PC-9 (cell line): ENCODE results near the gene SYNRG. TPM values are rescaled to one million over a fixed set of nuclear protein-coding genes. Genes with fewer than 3 reads are reported as not detected.

Experiments
- BruUV-seq: library from RNA; stranded (reverse); fragments of 400-500 nt; replicated peaks from 2 replicates; lab custom pipeline; 2021; lab: Mats Ljungman, UMichigan
- CTCF ChIA-PET: fragments of 300-600 bp; sonication (Branson Sonifier 250); formaldehyde crosslinking; loops from one replicate; lab custom pipeline; 2022; ENCODE audit warnings: antibody characterized with exemption; lab: Charles Lee
- POLR2A ChIA-PET: fragments of 300-600 bp; sonication (Branson Sonifier 250); formaldehyde crosslinking; loops from one replicate; lab custom pipeline; 2022; ENCODE audit warnings: antibody characterized with exemption; ENCODE audit not compliant: unreplicated experiment; lab: Charles Lee
- DNase-seq, 2 experiments: peaks; one replicate each; pipeline versions ENCODE4 v3.0.0 to v3.0.0-alpha.2; 2015 to 2022; ENCODE audit warnings: mixed read lengths in 1 of 2
- H2AFZ ChIP-seq: fragments of 200-600 bp; sonication (generic); 2 replicates; pipeline ENCODE4 v1.8.1; 2017; ENCODE audit warnings: antibody characterized with exemption
- H3F3A ChIP-seq: fragments of 200-600 bp; sonication (generic); 2 replicates; pipeline ENCODE4 v1.8.1; 2017; ENCODE audit warnings: antibody characterized with exemption, mild to moderate bottlenecking, low read depth; ENCODE audit not compliant: insufficient read depth
- H3K27ac ChIP-seq: fragments of 200-600 bp; sonication (generic); 2 replicates; pipeline ENCODE4 v1.6.1; 2016; ENCODE audit warnings: mixed run types
- H3K27me3 ChIP-seq: fragments of 200-600 bp; sonication (generic); 2 replicates; pipeline ENCODE4 v1.6.1; 2016; ENCODE audit warnings: low read depth, mixed run types; ENCODE audit not compliant: insufficient read depth
- H3K36me3 ChIP-seq: fragments of 200-600 bp; sonication (generic); 2 replicates; pipeline ENCODE4 v1.6.1; 2016; ENCODE audit warnings: low read depth, mixed run types
- H3K4me1 ChIP-seq: fragments of 200-600 bp; sonication (generic); replicated peaks from 2 replicates; pipeline ENCODE4 v1.6.1; 2016; ENCODE audit warnings: mixed run types; ENCODE audit not compliant: insufficient read depth
- H3K4me2 ChIP-seq: fragments of 200-600 bp; sonication (generic); 2 replicates; pipeline ENCODE4 v1.6.1; 2017; ENCODE audit warnings: mixed run types
- H3K4me3 ChIP-seq: fragments of 200-600 bp; sonication (generic); 2 replicates; pipeline ENCODE4 v1.6.1; 2016; ENCODE audit warnings: mixed run types
- H3K79me2 ChIP-seq: fragments of 200-600 bp; sonication (generic); 2 replicates; pipeline ENCODE4 v1.6.1; 2017; ENCODE audit warnings: low read depth, mixed run types
- H3K9me2 ChIP-seq: fragments of 200-600 bp; sonication (generic); 2 replicates; pipeline ENCODE4 v1.8.1; 2017; ENCODE audit warnings: mild to moderate bottlenecking; ENCODE audit not compliant: insufficient read depth
- H3K9me3 ChIP-seq: fragments of 200-600 bp; sonication (generic); 2 replicates; pipeline ENCODE4 v1.8.1; 2016; ENCODE audit warnings: low read depth; ENCODE audit not compliant: insufficient read depth
- H4K20me1 ChIP-seq: fragments of 200-600 bp; sonication (generic); 2 replicates; pipeline ENCODE4 v1.8.1; 2017; ENCODE audit not compliant: insufficient read depth
- EZH2 ChIP-seq: fragments of 200-600 bp; sonication (generic); IDR thresholded peaks from 2 replicates; pipeline ENCODE4 v1.8.0; 2017; ENCODE audit warnings: antibody characterized with exemption, low read depth
- intact Hi-C: fragments of 100-400 bp; cut with micrococcal nuclease; formaldehyde crosslinking; loops from one replicate; pipeline ENCODE4 v1.10.0; 2022; ENCODE audit not compliant: unreplicated experiment
- total RNA-seq: library from RNA; stranded (reverse); gene quantifications from 2 replicates; pipeline ENCODE4 v1.2.3, GENCODE V29; 2021
- TF ChIP-seq, protein P1 (sequence below): fragments of 200-600 bp; sonication (generic); conservative IDR thresholded peaks from 2 replicates; pipeline ENCODE4 v1.6.1; 2017; ENCODE audit warnings: mixed run types, antibody characterized with exemption, mild to moderate bottlenecking, moderate library complexity

The SYNRG gene
- total RNA-seq, 1 experiment from 2014 or later: 28.9 TPM

DNA sequence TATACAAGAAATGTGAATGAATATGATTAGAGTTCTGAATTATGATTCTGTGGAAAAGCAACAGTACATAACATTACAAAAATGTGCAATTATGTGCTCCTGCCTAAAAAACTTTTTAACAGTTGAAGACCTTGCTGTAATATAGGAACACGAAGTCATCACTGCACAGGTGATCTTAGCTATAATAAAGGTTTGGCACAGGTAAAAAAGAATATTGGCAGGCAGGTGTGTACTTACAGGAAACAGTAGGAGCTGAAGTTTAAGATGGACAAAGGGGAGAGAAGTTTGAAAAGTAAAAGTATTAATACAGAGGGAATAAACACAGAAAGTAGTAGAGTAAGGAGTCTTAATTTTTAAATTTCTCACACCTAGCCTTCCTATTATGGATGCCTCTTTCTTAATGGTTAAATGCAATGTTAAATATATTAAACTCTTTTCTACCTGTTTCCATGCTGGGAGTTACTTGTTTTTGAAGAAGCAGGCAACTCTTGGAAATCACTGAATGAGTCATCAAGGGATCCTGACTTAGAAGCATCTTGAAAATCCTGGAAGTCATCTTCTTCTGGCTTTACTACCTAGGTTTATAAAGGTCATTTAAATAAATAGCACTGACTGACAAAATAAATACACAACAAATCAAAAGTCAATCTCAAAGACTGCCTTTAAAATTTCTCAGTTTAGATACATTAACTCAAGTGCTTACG lies 40.7 kb downstream of the SYNRG start:
- Histone ChIP-seq H2AFZ (no peak overlapping the region), H3K27ac (no peak overlapping the region), H3F3A (no peaks in the 10 kb centered on the region), H3K9me2 (no peaks in the 10 kb centered on the region), H3K27me3 (no peaks in the 10 kb centered on the region), H3K4me3 (no peak overlapping the region), H4K20me1 (no peaks in the 10 kb centered on the region; the same call in 1 of the 2 replicates), H3K9me3 (no peaks in the 10 kb centered on the region), H3K36me3 (peaks cover 22% of the 10 kb centered on the region), H3K4me1 (no peaks in the 10 kb centered on the region), H3K4me2 (no peak overlapping the region), H3K79me2 (no peaks in the 10 kb centered on the region)
- ChIA-PET CTCF (no interaction called here), POLR2A (no interaction called here)
- intact Hi-C loops: no loop called here
- TF ChIP-seq EZH2: no peak
- TF ChIP-seq, protein P1, sequence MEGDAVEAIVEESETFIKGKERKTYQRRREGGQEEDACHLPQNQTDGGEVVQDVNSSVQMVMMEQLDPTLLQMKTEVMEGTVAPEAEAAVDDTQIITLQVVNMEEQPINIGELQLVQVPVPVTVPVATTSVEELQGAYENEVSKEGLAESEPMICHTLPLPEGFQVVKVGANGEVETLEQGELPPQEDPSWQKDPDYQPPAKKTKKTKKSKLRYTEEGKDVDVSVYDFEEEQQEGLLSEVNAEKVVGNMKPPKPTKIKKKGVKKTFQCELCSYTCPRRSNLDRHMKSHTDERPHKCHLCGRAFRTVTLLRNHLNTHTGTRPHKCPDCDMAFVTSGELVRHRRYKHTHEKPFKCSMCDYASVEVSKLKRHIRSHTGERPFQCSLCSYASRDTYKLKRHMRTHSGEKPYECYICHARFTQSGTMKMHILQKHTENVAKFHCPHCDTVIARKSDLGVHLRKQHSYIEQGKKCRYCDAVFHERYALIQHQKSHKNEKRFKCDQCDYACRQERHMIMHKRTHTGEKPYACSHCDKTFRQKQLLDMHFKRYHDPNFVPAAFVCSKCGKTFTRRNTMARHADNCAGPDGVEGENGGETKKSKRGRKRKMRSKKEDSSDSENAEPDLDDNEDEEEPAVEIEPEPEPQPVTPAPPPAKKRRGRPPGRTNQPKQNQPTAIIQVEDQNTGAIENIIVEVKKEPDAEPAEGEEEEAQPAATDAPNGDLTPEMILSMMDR: no peak
- BruUV-seq: no TSS peak
- no peak for DNase-seq

DNA sequence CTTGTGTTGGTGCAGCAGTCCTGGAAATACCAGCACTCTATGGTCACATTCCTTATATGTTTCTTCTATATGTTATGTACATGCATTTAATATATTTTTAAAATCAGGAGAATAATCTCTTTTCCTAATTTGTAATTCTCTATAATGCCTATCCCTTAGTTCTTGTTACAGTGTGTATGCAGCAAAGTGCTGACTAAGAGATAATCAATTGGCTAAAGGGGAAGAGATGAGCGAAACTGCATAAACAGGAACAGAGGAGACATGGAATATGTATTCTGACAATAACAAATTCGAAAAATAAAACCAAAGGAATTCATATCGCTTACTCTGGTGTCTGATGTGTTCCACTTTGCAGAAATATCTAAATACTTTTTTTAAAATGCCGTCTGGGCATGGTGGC lies 41.7 kb downstream of the SYNRG start:
- Histone ChIP-seq H3K36me3 (peaks cover 22% of the 10 kb centered on the region), H3K4me3 (no peak overlapping the region), H3K27me3 (no peaks in the 10 kb centered on the region), H3K9me3 (no peaks in the 10 kb centered on the region), H3K9me2 (no peaks in the 10 kb centered on the region), H3K4me2 (no peak overlapping the region), H4K20me1 (peaks cover under 1% of the 10 kb centered on the region; the same call in 1 of the 2 replicates), H2AFZ (no peak overlapping the region), H3K79me2 (no peaks in the 10 kb centered on the region), H3K4me1 (no peaks in the 10 kb centered on the region), H3K27ac (no peak overlapping the region), H3F3A (no peaks in the 10 kb centered on the region)
- TF ChIP-seq, protein P1: no peak
- no peak for TF ChIP-seq EZH2
- ChIA-PET POLR2A (no interaction called here), CTCF (no interaction called here)
- no peak for DNase-seq
- BruUV-seq: no TSS peak
- intact Hi-C loops: no loop called here

DNA sequence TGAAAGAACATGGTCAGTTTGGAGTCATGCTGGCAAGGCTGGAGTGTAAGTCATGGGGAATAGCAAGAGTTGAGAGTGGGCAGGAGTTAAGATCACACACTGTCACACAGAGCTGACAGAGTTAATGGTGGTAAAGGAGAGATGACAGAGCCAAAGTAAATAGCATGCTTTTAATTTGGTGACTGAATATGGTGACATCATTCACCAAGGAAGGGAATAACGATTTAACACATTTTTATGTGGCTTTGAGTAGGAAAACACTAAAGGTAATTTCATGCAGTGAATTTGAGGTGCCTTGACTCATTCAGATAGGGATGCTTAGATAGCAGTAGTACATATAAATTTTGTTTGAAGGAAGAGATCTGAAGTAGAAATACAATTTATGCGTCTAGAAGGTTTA lies 42.1 kb downstream of the SYNRG start:
- peaks cover 22% of the 10 kb centered on the region for H3K36me3 ChIP-seq
- no peak overlapping the region for H3K4me3 ChIP-seq
- H3K27me3 ChIP-seq: no peaks in the 10 kb centered on the region
- H2AFZ ChIP-seq: no peak overlapping the region
- TF ChIP-seq EZH2: no peak
- TF ChIP-seq, protein P1: no peak
- no TSS peak for BruUV-seq
- no peaks in the 10 kb centered on the region for H3K9me3 ChIP-seq
- H3K79me2 ChIP-seq: no peaks in the 10 kb centered on the region
- H3K4me2 ChIP-seq: no peak overlapping the region
- H3K9me2 ChIP-seq: no peaks in the 10 kb centered on the region
- POLR2A ChIA-PET: no interaction called here
- H3K27ac ChIP-seq: no peak overlapping the region
- H4K20me1 ChIP-seq: peaks cover 3% of the 10 kb centered on the region; the same call in 1 of the 2 replicates
- CTCF ChIA-PET: no interaction called here
- intact Hi-C loops: no loop called here
- H3F3A ChIP-seq: no peaks in the 10 kb centered on the region
- no peak for DNase-seq
- no peaks in the 10 kb centered on the region for H3K4me1 ChIP-seq
